LHCN-M2 (cell line): ENCODE data around the gene PLAAT4. TPM values are rescaled to one million over a fixed set of nuclear protein-coding genes. Genes with fewer than 3 reads are reported as not detected.

Experiments used
- DNase-seq: peaks from one replicate; pipeline ENCODE4 v3.0.0-alpha.2; 2012; ENCODE audit warnings: low read depth
- polyA plus RNA-seq: library from polyadenylated mRNA; unstranded; fragments of >200 nt; gene quantifications from one replicate; pipeline ENCODE4 v1.2.1, GENCODE V29; 2012; ENCODE audit warnings: missing spikeins
- total RNA-seq: library from RNA; depleted of rRNA; stranded (reverse); fragments of >200 nt; gene quantifications from 2 replicates; pipeline ENCODE4 v1.2.3, GENCODE V29; 2014; rRNA removed

Gene PLAAT4
- total RNA-seq = 3.5 and 7.0 TPM in 2 replicates
- 7.8 TPM for polyA plus RNA-seq

- peak; percentile 58 for DNase-seq
Observed at GRCh38 chr11:63536669-63537292, at the start of gene PLAAT4. Gene PLAAT4 (plus strand): TSS chr11:63536808. CDS start chr11:63536869, 61 bp downstream.

- DNase-seq = no peak
Observed at GRCh38 chr11:63488789-63489188, 47.8 kb upstream of the PLAAT4 start.

- peak; percentile 95 for DNase-seq
Observed at GRCh38 chr11:63489879-63490278, 46.7 kb upstream of the PLAAT4 start.

- no peak for DNase-seq
Observed at GRCh38 chr11:63490551-63491239, 45.9 kb upstream of the PLAAT4 start, which contains the start of gene PLAAT5. Gene PLAAT5 (minus strand): TSS chr11:63491167. CDS start chr11:63491034, 133 bp downstream.

- DNase-seq = no peak
Observed at GRCh38 chr11:63491240-63491587, 45.4 kb upstream of the PLAAT4 start.

GRCh38 chr11:63491636-63492372 is 44.8 kb upstream of the PLAAT4 start:
- DNase-seq = no peak

GRCh38 chr11:63492441-63492840 is 44.2 kb upstream of the PLAAT4 start:
- no peak for DNase-seq

- DNase-seq = no peak
Observed at GRCh38 chr11:63493127-63493526, 43.5 kb upstream of the PLAAT4 start.

- DNase-seq = peak; percentile 67
Observed at GRCh38 chr11:63494975-63495374, 41.6 kb upstream of the PLAAT4 start.

- DNase-seq = no peak
Observed at GRCh38 chr11:63499874-63500273, 36.7 kb upstream of the PLAAT4 start.

- no peak for DNase-seq
Observed at GRCh38 chr11:63501236-63501635, 35.4 kb upstream of the PLAAT4 start.

GRCh38 chr11:63502252-63502820 is 34.3 kb upstream of the PLAAT4 start:
- no peak for DNase-seq

- DNase-seq = no peak
Observed at GRCh38 chr11:63503492-63503891, 33.1 kb upstream of the PLAAT4 start.

- DNase-seq = no peak
Observed at GRCh38 chr11:63504054-63504453, 32.6 kb upstream of the PLAAT4 start.

GRCh38 chr11:63504933-63505586 is 31.5 kb upstream of the PLAAT4 start:
- DNase-seq = no peak

- DNase-seq = no peak
Observed at GRCh38 chr11:63505857-63506528, 30.6 kb upstream of the PLAAT4 start, which contains the start of gene LGALS12. Gene LGALS12 (plus strand): TSS chr11:63506084. CDS start chr11:63506459, 375 bp downstream.

GRCh38 chr11:63506876-63507275 is 29.7 kb upstream of the PLAAT4 start:
- DNase-seq = no peak

- no peak for DNase-seq
Observed at GRCh38 chr11:63507511-63507910, 29.1 kb upstream of the PLAAT4 start.

- DNase-seq = peak; percentile 68
Observed at GRCh38 chr11:63508009-63508408, 28.6 kb upstream of the PLAAT4 start.

GRCh38 chr11:63508745-63509144 is 27.9 kb upstream of the PLAAT4 start:
- no peak for DNase-seq
